ENCODE data around the gene SLC26A6. TPM values are rescaled to one million over a fixed set of nuclear protein-coding genes. Genes with fewer than 3 reads are reported as not detected.

Gene SLC26A6
- total RNA-seq, 2 donors from 2014 or later = 18.4 to 30.0 TPM

GRCh38 chr3:48581621-48582481 lies 53.4 kb downstream of the SLC26A6 start:
- H3K4me3 ChIP-seq = no peak overlapping the region
- intact Hi-C loops (cut with DNase I) = no loop called here
- H3K36me3 ChIP-seq = no peaks in the 10 kb centered on the region

GRCh38 chr3:48576647-48577046 lies 58.6 kb downstream of the SLC26A6 start:
- no peaks in the 10 kb centered on the region for H3K36me3 ChIP-seq
- H3K9me3 ChIP-seq = no peaks in the 10 kb centered on the region
- TF ChIP-seq POLR2AphosphoS5 (IDR thresholded peaks at IDR 0.05) (no peak), CTCF (IDR thresholded peaks at IDR 0.05) (no peak), POLR2A (IDR thresholded peaks at IDR 0.05) (no peak)
- WGBS = 96% methylated on average over 4 of the region's 4 CpGs
- H3K27ac ChIP-seq = no peak overlapping the region
- H3K4me3 ChIP-seq = no peak overlapping the region
- intact Hi-C loops (cut with DNase I) = no loop called here
- DNase-seq (ENCODE audit: low spot score) = no peak
- no peaks in the 10 kb centered on the region for H3K27me3 ChIP-seq (replicated peaks; ENCODE audit: insufficient read depth)
- H3K4me1 ChIP-seq (replicated peaks) = no peaks in the 10 kb centered on the region

More at GRCh38 chr3:48581621-48582481, 53.4 kb downstream of the SLC26A6 start:
- TF ChIP-seq CTCF (IDR thresholded peaks at IDR 0.05) (no peak), POLR2A (IDR thresholded peaks at IDR 0.05) (no peak), POLR2AphosphoS5 (IDR thresholded peaks at IDR 0.05) (no peak)
- Histone ChIP-seq H3K27me3 (replicated peaks; ENCODE audit: insufficient read depth) (no peaks in the 10 kb centered on the region), H3K4me1 (replicated peaks) (no peaks in the 10 kb centered on the region), H3K9me3 (no peaks in the 10 kb centered on the region), H3K27ac (no peak overlapping the region)
- 94% methylated on average over 13 of the region's 14 CpGs for WGBS
- no peak for DNase-seq (ENCODE audit: low spot score)

MicroRNAs within 50 kb of the gene (microRNA counts, 767-probe panel; counts per million panel counts)
- 0 to 431 counts per million in 2 donors for microRNA hsa-miR-711

Small RNA genes lying within 50 kb of the gene (microRNA-seq; reads per million reads assigned to microRNA genes)
- gene MIR4793 = not detected
- not detected for gene MIR711

Small RNA genes lying within 50 kb of the gene (small RNA-seq; reads per million reads assigned to genes)
- 0 reads per million in 2 donors for gene AC141002.1

Other genes with a start within 250 kb of the SLC26A6 start
- 100 to 1,000 TPM; 115 to 182 TPM for gene PLXNB1, start 205.4 kb downstream of the SLC26A6 start, total RNA-seq
- gene CCDC51, start 195.3 kb downstream of the SLC26A6 start, total RNA-seq = 10 to 100 TPM; 12.7 to 14.8 TPM
- gene TMA7, start 195.2 kb downstream of the SLC26A6 start, total RNA-seq = 100 to 1,000 TPM; 310 to 446 TPM
- 10 to 100 TPM in 1 of 2 donors, 1 to 10 TPM in 1; 7.7 to 16.5 TPM for gene ATRIP, start 188.7 kb downstream of the SLC26A6 start, total RNA-seq
- 100 to 1,000 TPM; 152 to 231 TPM for gene SHISA5, start 131.3 kb downstream of the SLC26A6 start, total RNA-seq
- 10 to 100 TPM in 1 of 2 donors, 1 to 10 TPM in 1; 9.9 to 89.0 TPM for gene PFKFB4, start 78.7 kb downstream of the SLC26A6 start, total RNA-seq
- 1 to 10 TPM in 1 of 2 donors, under 1 TPM in 1; 0.85 to 1.6 TPM for gene UCN2, start 71.7 kb downstream of the SLC26A6 start, total RNA-seq
- 10 to 100 TPM; 84.8 to 92.6 TPM for gene COL7A1, start 40.1 kb downstream of the SLC26A6 start, total RNA-seq
- 100 to 1,000 TPM; 239 to 251 TPM for gene UQCRC1, start 25.8 kb downstream of the SLC26A6 start, total RNA-seq
- 1 to 10 TPM in 1 of 2 donors, not detected in 1; 1.9 TPM for gene TMEM89, start 13.7 kb downstream of the SLC26A6 start, total RNA-seq
- 1 to 10 TPM in 1 of 2 donors, under 1 TPM in 1; 0.41 to 6.4 TPM for gene CELSR3, start 27.4 kb upstream of the SLC26A6 start, total RNA-seq
- 10 to 100 TPM; 32.9 to 83.3 TPM for gene NCKIPSD, start 50.5 kb upstream of the SLC26A6 start, total RNA-seq
- 100 to 1,000 TPM; 112 to 165 TPM for gene IP6K2, start 81.8 kb upstream of the SLC26A6 start, total RNA-seq
- gene PRKAR2A, start 212.4 kb upstream of the SLC26A6 start, total RNA-seq = 10 to 100 TPM; 33.7 to 35.3 TPM